PC-3 (cell line): ENCODE data around the gene UCK1. TPM values are rescaled to one million over a fixed set of nuclear protein-coding genes. Genes with fewer than 3 reads are reported as not detected.
A peak's percentile ranks its signal among the peaks of the same experiment; 100 is the strongest.

Experiments used
- ATAC-seq: fragments of 200-7000 bp; cut with Tn5 transposase; 2 replicates; pipeline ENCODE4 v1.9.1; 2020; ENCODE audit warnings: mild to moderate bottlenecking, moderate library complexity
- BruUV-seq: library from RNA; stranded (reverse); fragments of 400-500 nt; replicated peaks from 2 replicates; lab custom pipeline; 2021; lab: Mats Ljungman, UMichigan
- CTCF ChIA-PET: fragments of 300-600 bp; sonication (Branson Sonifier 250); formaldehyde crosslinking; loops from one replicate; lab custom pipeline; 2022; ENCODE audit warnings: antibody characterized with exemption; lab: Charles Lee
- POLR2A ChIA-PET: fragments of 300-600 bp; sonication (Branson Sonifier 250); formaldehyde crosslinking; loops from one replicate; lab custom pipeline; 2022; ENCODE audit warnings: antibody characterized with exemption; ENCODE audit not compliant: unreplicated experiment; lab: Charles Lee
- DNase-seq: peaks from one replicate; pipeline ENCODE4 v3.0.0-alpha.2; 2015
- H2AFZ ChIP-seq: fragments of 300-600 bp; sonication (generic); 2 replicates; pipeline ENCODE4 v1.6.0; 2016; ENCODE audit warnings: antibody characterized with exemption, low read length
- H3F3A ChIP-seq: fragments of 300-600 bp; sonication (generic); one replicate; pipeline ENCODE4 v1.6.0; 2017; ENCODE audit warnings: antibody characterized with exemption, low read length, control low read depth, mild to moderate bottlenecking; ENCODE audit not compliant: unreplicated experiment
- H3K27ac ChIP-seq: fragments of 300-600 bp; sonication (generic); 2 replicates; pipeline ENCODE4 v1.5.1; 2016; ENCODE audit warnings: mild to moderate bottlenecking, low read length
- H3K27me3 ChIP-seq: fragments of 300-600 bp; sonication (generic); 2 replicates; pipeline ENCODE4 v1.6.1; 2016; ENCODE audit warnings: low read length, mixed read lengths
- H3K36me3 ChIP-seq: fragments of 300-600 bp; sonication (generic); 2 replicates; pipeline ENCODE4 v1.6.1; 2016; ENCODE audit warnings: low read depth, mixed run types, low read length, mixed read lengths
- H3K4me1 ChIP-seq: fragments of 300-600 bp; sonication (generic); 2 replicates; pipeline ENCODE4 v1.5.1; 2016; ENCODE audit warnings: low read length; ENCODE audit not compliant: insufficient read depth
- H3K4me2 ChIP-seq: fragments of 300-600 bp; sonication (generic); 2 replicates; pipeline ENCODE4 v1.6.0; 2016; ENCODE audit warnings: low read length
- H3K4me3 ChIP-seq: fragments of 300-600 bp; sonication (generic); 2 replicates; pipeline ENCODE4 v1.5.1; 2016; ENCODE audit warnings: mild to moderate bottlenecking, low read length, mixed read lengths
- H3K79me2 ChIP-seq: fragments of 300-600 bp; sonication (generic); 2 replicates; pipeline ENCODE4 v1.6.1; 2017; ENCODE audit warnings: low read length, mixed read lengths
- H3K9ac ChIP-seq: fragments of 300-600 bp; sonication (generic); 2 replicates; pipeline ENCODE4 v1.6.0; 2016; ENCODE audit warnings: mild to moderate bottlenecking, low read length
- H3K9me2 ChIP-seq: fragments of 300-600 bp; sonication (generic); replicated peaks from 2 replicates; pipeline ENCODE4 v1.6.1; 2016; ENCODE audit warnings: mixed run types, low read length, mixed read lengths
- H3K9me3 ChIP-seq: fragments of 300-600 bp; sonication (generic); 2 replicates; pipeline ENCODE4 v1.6.1; 2016; ENCODE audit warnings: low read length, mixed read lengths
- H4K20me1 ChIP-seq: fragments of 300-600 bp; sonication (generic); 2 replicates; pipeline ENCODE4 v1.6.1; 2016; ENCODE audit warnings: low read length, mixed read lengths
- CTCF ChIP-seq: fragments of 300-600 bp; sonication (generic); conservative IDR thresholded peaks from 2 replicates; pipeline ENCODE4 v1.5.1; 2017; ENCODE audit warnings: antibody characterized with exemption, low read depth, mild to moderate bottlenecking, low read length
- EZH2 ChIP-seq: fragments of 300-600 bp; sonication (generic); IDR thresholded peaks from one replicate; pipeline ENCODE4 v1.6.1; 2017; ENCODE audit warnings: antibody characterized with exemption, mild to moderate bottlenecking, low read length; ENCODE audit not compliant: unreplicated experiment
- EZH2phosphoT487 ChIP-seq: fragments of 300-600 bp; sonication (generic); IDR thresholded peaks from 2 replicates; pipeline ENCODE4 v1.6.1; 2018; ENCODE audit warnings: mild to moderate bottlenecking, antibody characterized with exemption, low read length, borderline replicate concordance
- intact Hi-C: fragments of 100-400 bp; cut with micrococcal nuclease; formaldehyde crosslinking; loops from 2 replicates; pipeline ENCODE4 v1.9.0; 2023
- total RNA-seq: library from RNA; depleted of rRNA; stranded (reverse); fragments of >200 nt; gene quantifications from 2 replicates; pipeline ENCODE4 v1.2.3, GENCODE V29; 2014

Gene UCK1
- total RNA-seq, 1 experiment from 2014 or later = 28.2 TPM

GRCh38 chr9:131481441-131482342 is 49.4 kb downstream of the UCK1 start:
- CTCF ChIA-PET = no interaction called here
- H4K20me1 ChIP-seq = 0 out of 2 replicates have a peak, but pooled peaks cover 3% of the 10 kb centered on the region
- no peaks in the 10 kb centered on the region for H3K4me1 ChIP-seq
- intact Hi-C loops = no loop called here
- H3K27me3 ChIP-seq = no peaks in the 10 kb centered on the region
- BruUV-seq = no TSS peak
- H3K27ac ChIP-seq = no peak overlapping the region
- POLR2A ChIA-PET = no interaction called here
- H3K9me3 ChIP-seq = no peaks in the 10 kb centered on the region
- no peak overlapping the region for H3K4me3 ChIP-seq
- no peak overlapping the region for H3K4me2 ChIP-seq
- DNase-seq (no peak), ATAC-seq (no peak)
- H3K9ac ChIP-seq = no peak overlapping the region
- no peaks in the 10 kb centered on the region for H3F3A ChIP-seq
- no peak overlapping the region for H2AFZ ChIP-seq
- peaks cover 41% of the 10 kb centered on the region for H3K36me3 ChIP-seq
- H3K9me2 ChIP-seq = no peaks in the 10 kb centered on the region
- no peaks in the 10 kb centered on the region for H3K79me2 ChIP-seq
- TF ChIP-seq EZH2phosphoT487 = no peak
- no peak for TF ChIP-seq EZH2
- no peak for TF ChIP-seq CTCF

GRCh38 chr9:131480258-131480657 is 50.8 kb downstream of the UCK1 start:
- no peak for ATAC-seq
- Histone ChIP-seq H3K27ac (no peak overlapping the region), H3K36me3 (peaks cover 41% of the 10 kb centered on the region), H3K9me2 (no peaks in the 10 kb centered on the region), H3K4me2 (no peak overlapping the region), H3F3A (no peaks in the 10 kb centered on the region), H4K20me1 (0 out of 2 replicates have a peak, but pooled peaks cover 3% of the 10 kb centered on the region), H3K9me3 (no peaks in the 10 kb centered on the region), H2AFZ (no peak overlapping the region), H3K4me3 (no peak overlapping the region), H3K9ac (no peak overlapping the region), H3K79me2 (no peaks in the 10 kb centered on the region), H3K27me3 (no peaks in the 10 kb centered on the region), H3K4me1 (no peaks in the 10 kb centered on the region)
- DNase-seq = peak; percentile 46
- TF ChIP-seq EZH2phosphoT487 (no peak), EZH2 (no peak), CTCF (no peak)
- ChIA-PET CTCF (interaction anchor here (0.6 kb wide), 1 partner anchor 62 kb away, joined by 3 read pairs; no protein-coding TSS in a partner anchor), POLR2A (no interaction called here)
- intact Hi-C loops = no loop called here
- no TSS peak for BruUV-seq

GRCh38 chr9:131478911-131479310 is 52.2 kb downstream of the UCK1 start:
- POLR2A ChIA-PET = no interaction called here
- H3K36me3 ChIP-seq = peaks cover 37% of the 10 kb centered on the region
- no peaks in the 10 kb centered on the region for H3K9me3 ChIP-seq
- no peaks in the 10 kb centered on the region for H3K27me3 ChIP-seq
- ATAC-seq = no peak
- no peaks in the 10 kb centered on the region for H3K9me2 ChIP-seq
- no peak overlapping the region for H3K27ac ChIP-seq
- TF ChIP-seq EZH2phosphoT487 = no peak
- TF ChIP-seq EZH2 = no peak
- H3K79me2 ChIP-seq = no peaks in the 10 kb centered on the region
- no peak overlapping the region for H3K4me2 ChIP-seq
- intact Hi-C loops = no loop called here
- H2AFZ ChIP-seq = no peak overlapping the region
- no peak overlapping the region for H3K9ac ChIP-seq
- H4K20me1 ChIP-seq = 0 out of 2 replicates have a peak, but pooled peaks cover 3% of the 10 kb centered on the region
- DNase-seq = no peak
- no peak overlapping the region for H3K4me3 ChIP-seq
- H3K4me1 ChIP-seq = no peaks in the 10 kb centered on the region
- CTCF ChIA-PET = no interaction called here
- no TSS peak for BruUV-seq
- H3F3A ChIP-seq = no peaks in the 10 kb centered on the region
